C4-2B (cell line): ENCODE data around the gene PCDHB13.
"Not testable (repeated sequence)": the region's sequence is repeated elsewhere in the genome, so short reads cannot be mapped to it uniquely, and the experiment has no call there.

ENCODE experiments used
- CTCF ChIP-seq: fragments of 450-650 bp; conservative IDR thresholded peaks from 2 replicates; pipeline ENCODE4 v1.5.1; 2017; ENCODE audit warnings: mild to moderate bottlenecking
- ZFX ChIP-seq: fragments of 450-650 bp; IDR thresholded peaks from 2 replicates; pipeline ENCODE4 v1.6.1; 2017

GRCh38 chr5:141247434-141247833 lies 33.7 kb downstream of the PCDHB13 start:
- TF ChIP-seq CTCF, ZFX: not testable (repeated sequence)
